NCI-H1048 (cell line): Measurements from ENCODE around the gene INTS7.
"Not testable (repeated sequence)": the region's sequence is repeated elsewhere in the genome, so short reads cannot be mapped to it uniquely, and the experiment has no call there.

ENCODE experiments used
- DNase-seq: peaks from one replicate; lab custom pipeline; 2025; lab: John Stamatoyannopoulos, UW

INTS7 gene

GRCh38 chr1:211935448-211935970 lies 99.8 kb downstream of the INTS7 start:
- DNase-seq, result no peak

GRCh38 chr1:211933946-211934714 lies 101.2 kb downstream of the INTS7 start:
- no peak for DNase-seq

DNA sequence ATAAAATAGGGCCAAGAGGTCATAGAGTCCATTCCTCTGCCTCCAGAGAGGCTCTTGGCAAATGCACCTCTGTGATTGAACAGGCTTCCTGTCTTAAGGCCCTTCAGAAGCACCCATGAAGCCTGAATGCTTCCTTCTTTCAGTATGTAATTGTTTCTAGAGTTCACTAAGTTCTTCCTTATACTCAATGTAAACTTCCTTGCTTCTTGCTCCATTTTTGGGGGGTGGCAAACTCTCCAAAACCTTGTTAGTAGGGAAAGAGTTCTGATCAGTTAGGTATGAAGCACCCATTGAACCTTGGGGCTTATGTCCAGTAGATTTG lies 102.5 kb downstream of the INTS7 start:
- DNase-seq, result no peak

DNA sequence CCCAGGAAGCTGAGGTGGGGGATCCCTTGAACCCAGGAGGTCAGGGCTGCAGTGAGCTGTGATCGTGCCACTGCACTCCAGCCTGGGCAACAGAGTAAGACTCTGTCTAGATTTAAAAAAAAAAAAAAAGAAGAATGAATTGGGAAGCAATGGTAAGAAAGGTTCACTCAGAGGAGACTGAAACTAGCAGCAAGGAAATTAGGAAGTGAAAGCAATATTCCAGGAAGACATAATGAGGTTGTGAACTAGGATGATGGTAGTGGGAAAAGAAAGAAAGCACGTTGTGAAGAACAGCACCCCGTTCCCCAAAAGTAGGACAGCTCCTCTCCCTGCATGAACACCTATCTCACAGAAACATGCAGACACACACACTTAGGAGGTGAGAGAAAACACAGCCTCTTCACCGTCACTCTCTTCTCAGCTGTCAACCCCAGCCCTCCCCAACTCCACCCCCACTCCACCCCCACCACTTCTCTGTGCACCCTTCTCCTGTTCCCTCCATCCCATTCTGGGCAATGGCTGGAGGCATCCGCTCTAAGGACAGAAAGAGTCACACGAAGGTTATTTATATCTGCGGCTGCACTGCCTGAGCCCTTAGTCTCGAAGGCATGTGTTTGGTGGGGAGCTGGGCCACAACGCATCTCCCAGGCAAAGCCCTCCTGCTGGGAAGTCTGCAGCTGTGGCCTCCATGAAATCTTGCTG lies 103.0 kb downstream of the INTS7 start:
- no peak for DNase-seq

DNA sequence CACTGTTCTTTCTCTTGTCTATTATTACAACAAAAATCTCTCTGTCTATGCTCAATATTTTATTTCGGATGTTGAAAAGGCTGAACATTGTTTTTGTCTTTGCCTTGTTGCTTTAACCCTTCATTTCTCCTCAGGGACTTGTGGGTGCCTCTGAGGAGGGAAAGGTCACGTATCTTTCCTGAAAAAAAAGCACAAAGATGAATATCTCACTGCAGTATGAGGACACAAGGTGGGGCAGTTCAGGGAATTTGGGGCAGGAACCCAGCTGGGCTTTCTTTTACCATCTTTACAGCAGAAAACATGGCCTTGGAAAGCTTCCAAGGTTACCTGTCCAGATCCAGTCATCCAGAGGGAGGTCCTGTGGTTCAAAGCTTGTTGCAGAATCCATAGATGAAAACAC lies 105.7 kb downstream of the INTS7 start:
- DNase-seq, result no peak

- DNase-seq, result no peak
Measured at GRCh38 chr1:211928993-211929637, 106.2 kb downstream of the INTS7 start.

- DNase-seq, result no peak
Measured at GRCh38 chr1:211928290-211928801, 107.0 kb downstream of the INTS7 start.

GRCh38 chr1:211925016-211925415 lies 110.3 kb downstream of the INTS7 start:
- no peak for DNase-seq

DNA sequence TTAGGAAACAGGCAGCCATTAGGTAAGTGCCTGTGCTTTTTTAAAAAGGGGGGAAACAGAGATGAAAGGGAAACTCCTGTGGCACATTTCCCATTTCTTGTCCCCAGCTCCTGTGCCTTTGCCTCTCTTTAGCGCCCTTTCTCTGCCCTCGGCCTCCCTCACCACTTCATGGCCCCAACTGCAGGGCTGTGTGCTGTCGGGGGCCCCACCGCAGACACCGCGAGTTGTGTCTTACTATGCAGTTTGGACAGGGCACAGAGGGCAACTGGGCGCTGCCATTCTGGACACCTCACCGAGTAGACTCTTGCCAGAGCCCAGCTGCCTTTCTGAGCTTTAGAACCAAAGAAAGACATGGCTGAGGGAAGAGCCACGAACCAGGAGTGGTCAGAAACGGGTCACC lies 111.1 kb downstream of the INTS7 start:
- no peak for DNase-seq

- no peak for DNase-seq
Measured at GRCh38 chr1:211923095-211923494, 112.3 kb downstream of the INTS7 start.

DNA sequence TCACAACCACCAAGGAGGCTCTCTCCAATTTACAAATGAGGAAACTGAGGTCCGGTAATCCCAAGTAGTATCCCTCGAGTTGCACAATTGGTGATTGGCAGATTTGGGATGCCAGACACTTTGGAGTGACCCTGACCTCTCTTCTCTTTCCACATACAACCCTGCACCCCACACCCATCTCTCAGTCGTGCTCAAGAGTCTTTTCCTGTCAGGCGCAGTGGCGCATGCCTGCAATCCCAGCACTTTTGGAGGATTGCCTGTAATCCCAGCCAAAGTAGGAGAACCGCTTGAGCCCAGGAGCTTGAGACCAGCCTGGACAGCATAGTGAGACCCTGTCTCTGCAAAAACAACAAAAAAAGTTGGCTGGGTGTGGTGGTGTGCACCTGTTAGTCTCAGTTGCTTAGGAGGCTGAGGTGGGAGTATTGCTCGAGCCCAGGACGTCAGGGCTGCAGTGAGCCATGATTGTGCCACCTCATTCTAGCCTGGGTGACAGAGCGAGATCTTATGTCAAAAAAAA lies 113.7 kb downstream of the INTS7 start:
- DNase-seq, result no peak

- DNase-seq, result no peak
Measured at GRCh38 chr1:211920602-211921226, 114.6 kb downstream of the INTS7 start.

DNA sequence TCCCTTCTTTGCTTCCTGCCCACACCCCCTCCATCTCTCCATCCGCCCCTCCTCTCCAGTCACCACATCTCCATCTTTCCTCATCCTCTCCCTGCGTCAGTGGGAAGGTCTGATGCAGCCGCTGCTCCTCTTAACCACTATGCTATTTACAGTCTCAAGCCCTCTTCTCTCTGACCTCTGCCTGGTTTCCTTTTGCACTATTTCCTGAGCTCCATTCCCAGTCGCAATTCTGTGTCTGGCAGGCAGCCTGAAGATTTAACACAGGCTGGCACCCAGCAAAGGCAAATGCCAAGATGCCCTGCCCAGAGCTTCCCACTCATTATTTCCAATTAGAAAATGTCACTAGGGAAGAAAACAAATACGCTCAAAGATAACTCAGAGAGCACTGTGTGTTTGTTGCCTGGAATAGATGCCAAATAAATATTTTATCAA lies 115.2 kb downstream of the INTS7 start:
- DNase-seq, result no peak

DNA sequence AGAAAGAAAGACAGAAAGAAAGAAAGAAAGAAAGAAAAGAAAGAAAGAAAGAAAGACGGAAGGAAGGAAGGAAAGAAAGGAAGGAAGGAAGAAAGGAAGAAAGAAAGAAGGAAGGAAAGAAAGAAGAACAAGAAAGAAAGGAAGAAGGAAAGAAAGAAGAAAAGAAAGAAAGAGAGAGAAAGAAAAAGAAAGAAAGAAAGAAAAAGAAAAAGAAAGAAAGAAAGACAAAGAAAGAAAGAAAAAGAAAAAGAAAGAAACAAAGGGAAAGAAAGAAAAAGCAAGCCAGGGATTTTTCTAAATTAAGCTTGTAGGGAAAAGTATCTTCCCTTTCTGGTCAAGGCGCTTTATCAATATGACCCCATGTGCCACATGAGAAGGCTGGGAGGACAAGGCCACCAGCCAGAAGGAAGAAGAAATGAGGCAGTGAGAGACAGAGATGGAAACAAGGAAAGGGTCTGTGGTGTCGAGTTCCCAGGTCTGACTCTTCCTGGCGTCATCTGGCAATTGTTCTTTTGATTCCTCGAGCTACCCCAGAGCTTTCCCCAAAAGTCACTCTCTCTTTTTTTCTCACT lies 116.4 kb downstream of the INTS7 start:
- no peak for DNase-seq

- DNase-seq, result not testable (repeated sequence)
Measured at GRCh38 chr1:211916458-211916857, 118.9 kb downstream of the INTS7 start.

GRCh38 chr1:211915924-211916323 lies 119.4 kb downstream of the INTS7 start:
- DNase-seq, result no peak

GRCh38 chr1:211912844-211913432 lies 122.4 kb downstream of the INTS7 start:
- DNase-seq, result no peak

DNA sequence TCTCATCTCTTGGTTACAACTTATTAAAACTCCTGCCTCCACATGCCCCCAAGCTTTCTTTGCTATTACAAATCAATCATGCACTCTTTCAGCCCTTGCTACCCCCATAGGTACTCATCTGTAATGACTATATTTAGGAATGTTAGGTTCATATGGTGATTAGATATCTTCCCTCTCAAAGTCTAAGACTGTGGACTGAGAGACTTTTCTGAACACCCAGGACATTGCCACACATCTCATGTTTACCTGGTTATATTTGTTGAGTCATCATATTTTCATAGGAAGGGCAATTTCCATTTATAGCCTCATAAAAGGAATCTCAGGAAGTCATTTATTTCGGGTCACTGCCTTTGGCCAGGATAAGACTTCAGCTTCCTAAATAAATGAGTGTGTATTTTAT lies 123.3 kb downstream of the INTS7 start:
- no peak for DNase-seq

DNA sequence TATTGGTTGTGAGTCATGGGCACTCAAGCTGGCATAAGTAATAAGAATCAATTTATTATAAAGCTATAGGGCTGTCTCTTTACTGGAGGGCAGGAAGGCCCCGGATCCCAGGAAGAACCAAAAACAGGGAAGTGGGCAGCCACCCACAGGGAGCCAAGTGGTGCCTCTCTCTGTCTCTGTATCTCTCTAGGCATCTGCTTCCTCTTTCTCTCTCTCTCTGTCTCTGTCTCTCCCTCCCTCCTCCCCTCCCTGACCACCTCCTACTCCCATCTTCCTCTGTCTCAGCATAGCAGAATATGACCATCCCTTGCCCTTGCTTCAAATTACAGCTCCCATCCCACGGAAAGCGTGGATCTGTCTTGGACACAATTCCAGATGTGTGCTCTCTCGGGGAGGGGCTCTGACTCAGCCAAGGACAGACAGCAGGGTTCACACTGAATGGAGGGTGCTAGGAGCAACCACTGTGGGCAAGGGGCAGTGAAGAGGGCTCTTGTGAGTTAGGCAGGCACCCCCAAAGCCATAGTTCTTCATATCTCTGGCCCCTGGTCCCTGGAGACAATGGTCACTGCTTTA lies 124.4 kb downstream of the INTS7 start:
- no peak for DNase-seq

DNA sequence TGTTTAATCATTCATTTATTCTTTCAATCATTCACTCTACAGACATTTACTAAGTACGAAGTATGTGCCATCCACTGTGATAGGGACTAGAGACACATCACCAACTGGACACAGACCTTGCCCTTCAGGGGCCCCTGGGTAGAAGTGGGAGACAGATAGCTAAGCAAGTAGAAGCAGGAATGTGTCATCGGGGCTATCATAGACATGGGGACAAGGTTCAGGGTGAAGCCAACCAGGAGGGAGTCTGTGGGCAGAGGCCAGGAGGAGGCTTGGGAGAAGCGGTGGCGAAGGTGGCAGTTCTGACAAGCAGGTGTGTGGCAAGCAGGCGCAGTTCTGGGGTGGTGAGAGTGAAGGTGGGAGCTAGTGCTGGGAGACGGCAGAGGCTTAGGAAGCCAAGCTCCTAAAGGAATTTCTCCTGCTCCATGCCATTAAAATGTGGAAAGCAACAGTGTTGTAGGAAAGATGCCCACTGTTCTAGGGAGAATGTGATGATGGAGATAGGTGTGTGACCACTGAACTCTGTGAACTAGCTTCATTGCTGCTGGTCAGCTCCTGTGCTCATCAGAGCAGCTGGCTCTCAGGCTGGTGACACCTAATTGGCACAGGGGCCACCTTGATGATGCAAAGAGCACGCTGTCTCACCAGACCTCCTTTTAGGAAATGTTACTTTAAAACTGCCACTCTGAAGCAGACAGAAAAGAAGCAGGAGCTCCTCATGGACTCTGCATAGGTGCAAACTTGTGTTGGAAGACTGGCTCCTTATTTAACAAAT lies 125.1 kb downstream of the INTS7 start:
- DNase-seq, result no peak
